WTC11 (cell line): ENCODE measurements around the gene SHISA7. TPM values are rescaled to one million over a fixed set of nuclear protein-coding genes. Genes with fewer than 3 reads are reported as not detected.

Source experiments
- ATAC-seq: fragments of 200-7000 bp; cut with Tn5 transposase; 2 replicates; pipeline ENCODE4 v1.10.0; 2021; ENCODE audit warnings: mild to moderate bottlenecking, moderate library complexity
- CTCF ChIA-PET: fragments of 300-600 bp; sonication (Branson Sonifier 250); formaldehyde crosslinking; loops from one replicate; lab custom pipeline; 2021; ENCODE audit warnings: antibody characterized with exemption; lab: Charles Lee
- POLR2A ChIA-PET: fragments of 350-600 bp; sonication (Branson Sonifier 250); formaldehyde crosslinking; loops from one replicate; lab custom pipeline; 2021; ENCODE audit warnings: antibody characterized with exemption; lab: Charles Lee
- DNase-seq: peaks from one replicate; pipeline ENCODE4 v3.0.0; 2021; ENCODE audit warnings: low spot score
- H3K27ac Mint-ChIP-seq: 2 replicates; pipeline ENCODE4 v1.8.0; 2021; ENCODE audit warnings: mixed read lengths
- H3K27me3 Mint-ChIP-seq: 2 replicates; pipeline ENCODE4 v1.8.0; 2021; ENCODE audit warnings: low read depth, mild to moderate bottlenecking, moderate library complexity, mixed read lengths
- H3K36me3 Mint-ChIP-seq: 2 replicates; pipeline ENCODE4 v1.8.0; 2021; ENCODE audit warnings: mixed read lengths
- H3K4me1 Mint-ChIP-seq: 2 replicates; pipeline ENCODE4 v1.8.0; 2022; ENCODE audit warnings: mixed read lengths
- H3K4me3 Mint-ChIP-seq: 2 replicates; pipeline ENCODE4 v1.8.0; 2021; ENCODE audit warnings: mild to moderate bottlenecking, moderate library complexity, mixed read lengths
- H3K9me3 Mint-ChIP-seq: 2 replicates; pipeline ENCODE4 v1.8.0; 2021; ENCODE audit warnings: mixed read lengths
- FOXP1 ChIP-seq: sonication (generic); formaldehyde crosslinking; IDR thresholded peaks from 2 replicates; pipeline ENCODE4 v1.8.0; 2022; ENCODE audit warnings: missing genetic modification reagents, mild to moderate bottlenecking, moderate library complexity, borderline replicate concordance
- FOXP4 ChIP-seq: sonication (generic); formaldehyde crosslinking; IDR thresholded peaks from 2 replicates; pipeline ENCODE4 v1.8.0; 2022; ENCODE audit warnings: mild to moderate bottlenecking, missing genetic modification reagents
- GRHL2 ChIP-seq: fragments of 250-450 bp; sonication (Bioruptor Pico); IDR thresholded peaks from 2 replicates; pipeline ENCODE4 v1.8.0; 2022; ENCODE audit warnings: mild to moderate bottlenecking, moderate library complexity; ENCODE audit not compliant: insufficient replicate concordance, severe bottlenecking
- GTF2I ChIP-seq: fragments of 250-450 bp; sonication (Bioruptor Pico); conservative IDR thresholded peaks from 2 replicates; pipeline ENCODE4 v1.4.0; 2021; ENCODE audit warnings: mild to moderate bottlenecking
- JAZF1 ChIP-seq: fragments of 250-450 bp; sonication (Bioruptor Pico); IDR thresholded peaks from 2 replicates; pipeline ENCODE4 v1.9.0; 2021; ENCODE audit warnings: moderate library complexity, mild to moderate bottlenecking, inconsistent platforms
- SP1 ChIP-seq: sonication (generic); formaldehyde crosslinking; conservative IDR thresholded peaks from 2 replicates; pipeline ENCODE4 v1.8.1; 2022; ENCODE audit warnings: missing genetic modification reagents
- STAT6 ChIP-seq: sonication (generic); formaldehyde crosslinking; conservative IDR thresholded peaks from 2 replicates; pipeline ENCODE4 v1.8.1; 2023; ENCODE audit warnings: mild to moderate bottlenecking, low read depth, missing genetic modification reagents, moderate library complexity
- ZNF532 ChIP-seq: fragments of 250-450 bp; sonication (Bioruptor Pico); IDR thresholded peaks from 2 replicates; pipeline ENCODE4 v1.9.0; 2021; ENCODE audit warnings: mild to moderate bottlenecking, borderline replicate concordance
- total RNA-seq: library from RNA; stranded (reverse); gene quantifications from 3 replicates; pipeline ENCODE4 v1.2.3, GENCODE V29; 2021

SHISA7 gene
- total RNA-seq, 1 experiment from 2014 or later = 0.79 TPM

GRCh38 chr19:55398200-55398925, 44.7 kb downstream of the SHISA7 start (continued):
- TF ChIP-seq SP1 (CRISPR knock-in tag) (no peak), JAZF1 (no peak), STAT6 (CRISPR knock-in tag) (no peak)

- peak overlapping the region; percentile 44 for H3K4me3 Mint-ChIP-seq
- DNase-seq (no peak), ATAC-seq (peak; percentile 28)
- peaks cover 48% of the 10 kb centered on the region for H3K4me1 Mint-ChIP-seq
- CTCF ChIA-PET = interaction anchor here (0.7 to 1.4 kb wide), 6 partner anchors 25 to 260 kb away, joined by 3 to 5 read pairs (median 4); partner anchors contain the start of gene TNNT1
- TF ChIP-seq FOXP4 (no peak), GRHL2 (CRISPR knock-in tag) (no peak), FOXP1 (CRISPR knock-in tag) (no peak), GTF2I (CRISPR knock-in tag) (no peak), ZNF532 (no peak)
- H3K27me3 Mint-ChIP-seq = peaks cover 5% of the 10 kb centered on the region; the same call in 1 of the 2 replicates
- H3K9me3 Mint-ChIP-seq = no peaks in the 10 kb centered on the region
- peak overlapping the region; percentile 41; the same call in 1 of the 2 replicates for H3K27ac Mint-ChIP-seq
- POLR2A ChIA-PET = interaction anchor here (0.7 to 1.7 kb wide), 8 partner anchors 9 to 1075 kb away, joined by 3 to 9 read pairs (median 4); partner anchors contain the start of genes TMEM238 and UBE2S
- H3K36me3 Mint-ChIP-seq = peaks cover 17% of the 10 kb centered on the region
These were observed 50.0 kb downstream of the SHISA7 start for GRCh38 chr19:55392820-55393761.
